ENCODE measurements around the gene MYH2.

The MYH2 gene

GRCh38 chr17:10513299-10514067 is 36.0 kb downstream of the MYH2 start:
- no peak for DNase-seq

GRCh38 chr17:10512856-10513255 is 36.6 kb downstream of the MYH2 start:
- DNase-seq = no peak

- no peak for DNase-seq
Observed at GRCh38 chr17:10499950-10500349, 49.5 kb downstream of the MYH2 start.

GRCh38 chr17:10492004-10492403 is 57.5 kb downstream of the MYH2 start:
- DNase-seq = no peak

- no peak for DNase-seq
Observed at GRCh38 chr17:10482252-10482651, 67.2 kb downstream of the MYH2 start.

GRCh38 chr17:10477701-10478100 is 71.8 kb downstream of the MYH2 start:
- DNase-seq = no peak

- no peak for DNase-seq
Observed at GRCh38 chr17:10474536-10474935, 74.9 kb downstream of the MYH2 start.

- no peak for DNase-seq
Observed at GRCh38 chr17:10471858-10472257, 77.6 kb downstream of the MYH2 start.
